HL-60/S4 treated with phorbol 12-myristate 13-acetate at 8.2 ng/mL for 4 days and 3 days (cell line): ENCODE data around the gene ZNF778.

Experiments
- in situ Hi-C: fragments of 300-500 bp; cut with MboI; formaldehyde crosslinking; loops from 2 replicates; pipeline ENCODE4 v1.15.0; 2022; ENCODE audit warnings: low sequenced_read_pairs

The ZNF778 gene

DNA sequence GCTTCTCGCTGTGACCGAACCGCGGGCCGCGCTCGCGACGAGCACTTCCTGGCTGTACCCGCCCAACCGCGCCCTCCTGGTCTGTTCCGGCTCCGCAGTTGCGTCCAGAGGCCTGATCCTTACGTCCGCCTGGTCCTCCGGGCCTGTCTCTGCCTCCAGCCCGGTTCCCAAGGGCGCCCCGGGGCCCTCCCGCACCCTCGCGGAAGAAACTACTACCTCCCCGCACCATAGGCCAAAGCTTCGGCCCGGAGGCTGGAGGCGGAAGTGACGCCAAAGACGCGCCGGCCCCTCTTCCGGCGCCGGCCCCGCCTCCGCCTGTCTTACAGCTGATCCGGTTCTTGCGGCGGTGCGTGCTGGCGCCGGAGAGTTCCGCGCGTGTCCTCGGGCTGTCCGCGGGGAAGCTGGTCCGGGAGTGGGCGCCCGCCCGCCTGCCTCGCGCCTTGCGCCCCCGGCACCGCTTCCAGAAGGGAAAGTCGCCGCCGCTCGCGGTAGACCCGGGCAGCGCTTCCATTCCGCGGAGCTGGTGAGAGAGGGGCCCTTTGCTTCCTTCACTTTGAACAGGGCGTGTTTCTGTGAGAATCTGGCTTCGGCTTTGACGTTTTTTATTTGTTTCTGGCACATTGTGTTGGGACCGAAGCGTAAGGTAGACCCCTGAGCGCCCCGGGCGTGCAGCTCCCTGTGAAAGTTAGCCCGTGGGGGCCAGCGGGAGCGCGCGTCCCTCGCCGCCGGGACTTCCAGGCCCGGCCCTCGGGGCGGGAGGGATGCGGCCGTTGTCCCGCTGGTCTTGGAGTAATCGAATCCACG is at the start of gene ZNF778:
ZNF778 (plus strand) TSS at position 316 of the 804 bp plus-strand sequence. CDS start 3,425 bp downstream, outside the sequence.
- in situ Hi-C loops: no loop called here

DNA sequence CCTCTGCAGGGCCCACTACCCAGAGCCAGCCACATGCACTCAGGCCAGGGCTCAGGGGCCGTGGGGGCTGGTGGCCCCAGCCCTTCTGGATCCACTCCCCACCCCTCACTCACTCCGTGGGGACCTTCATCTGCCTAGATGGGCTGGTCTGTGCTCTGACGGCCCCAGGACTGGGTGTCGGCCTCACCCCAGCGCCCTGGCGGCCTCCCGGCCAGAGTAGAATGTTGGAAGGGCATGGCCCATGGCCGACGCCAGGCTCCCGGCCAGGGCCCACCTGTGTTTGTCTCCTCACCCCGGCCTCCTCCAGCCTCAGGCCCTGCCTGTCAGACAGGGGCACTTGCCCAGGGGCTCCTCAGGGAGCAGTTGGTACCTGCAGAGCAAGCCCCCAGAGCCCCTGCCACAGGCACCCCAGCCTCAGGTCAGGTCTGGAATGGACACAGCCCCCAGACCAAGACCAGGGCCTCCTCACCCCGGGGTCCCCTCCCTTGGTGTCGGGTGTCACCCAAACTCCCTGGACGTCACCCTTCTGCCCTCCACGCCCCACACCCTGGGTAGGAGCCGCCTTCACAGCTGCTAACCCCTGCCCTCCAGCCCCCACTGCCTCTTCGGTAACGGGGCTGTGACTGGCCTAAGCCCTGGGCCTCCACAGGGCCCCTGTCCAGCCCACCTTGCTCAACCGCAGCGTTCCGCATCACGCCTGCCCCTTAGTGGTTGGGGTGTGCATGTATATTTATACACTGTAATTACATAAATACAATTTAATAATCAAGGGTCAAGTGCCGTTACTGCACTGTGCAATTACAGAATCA is 48.9 kb upstream of the ZNF778 start:
- in situ Hi-C loops: no loop called here

DNA sequence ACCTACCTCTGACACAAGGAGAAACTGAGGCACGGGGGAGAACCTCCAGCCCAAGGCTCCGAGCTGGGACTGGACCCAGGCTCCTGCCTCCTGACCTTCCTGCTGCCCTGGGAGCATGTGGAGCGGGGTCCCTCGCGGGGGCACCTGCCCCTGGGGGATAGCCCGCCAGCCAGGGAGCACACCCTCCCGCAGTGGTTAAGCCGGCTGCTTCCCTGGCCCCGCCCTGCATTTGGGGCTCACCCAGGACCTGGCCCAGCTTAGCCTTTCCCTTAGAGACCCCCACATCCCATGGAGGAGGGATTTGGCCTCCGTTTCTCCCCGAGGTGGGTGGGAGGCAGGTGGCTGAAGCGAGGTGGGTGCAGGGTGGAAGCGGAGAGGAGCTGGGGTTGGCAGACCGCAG is 47.7 kb upstream of the ZNF778 start:
- in situ Hi-C loops: no loop called here

DNA sequence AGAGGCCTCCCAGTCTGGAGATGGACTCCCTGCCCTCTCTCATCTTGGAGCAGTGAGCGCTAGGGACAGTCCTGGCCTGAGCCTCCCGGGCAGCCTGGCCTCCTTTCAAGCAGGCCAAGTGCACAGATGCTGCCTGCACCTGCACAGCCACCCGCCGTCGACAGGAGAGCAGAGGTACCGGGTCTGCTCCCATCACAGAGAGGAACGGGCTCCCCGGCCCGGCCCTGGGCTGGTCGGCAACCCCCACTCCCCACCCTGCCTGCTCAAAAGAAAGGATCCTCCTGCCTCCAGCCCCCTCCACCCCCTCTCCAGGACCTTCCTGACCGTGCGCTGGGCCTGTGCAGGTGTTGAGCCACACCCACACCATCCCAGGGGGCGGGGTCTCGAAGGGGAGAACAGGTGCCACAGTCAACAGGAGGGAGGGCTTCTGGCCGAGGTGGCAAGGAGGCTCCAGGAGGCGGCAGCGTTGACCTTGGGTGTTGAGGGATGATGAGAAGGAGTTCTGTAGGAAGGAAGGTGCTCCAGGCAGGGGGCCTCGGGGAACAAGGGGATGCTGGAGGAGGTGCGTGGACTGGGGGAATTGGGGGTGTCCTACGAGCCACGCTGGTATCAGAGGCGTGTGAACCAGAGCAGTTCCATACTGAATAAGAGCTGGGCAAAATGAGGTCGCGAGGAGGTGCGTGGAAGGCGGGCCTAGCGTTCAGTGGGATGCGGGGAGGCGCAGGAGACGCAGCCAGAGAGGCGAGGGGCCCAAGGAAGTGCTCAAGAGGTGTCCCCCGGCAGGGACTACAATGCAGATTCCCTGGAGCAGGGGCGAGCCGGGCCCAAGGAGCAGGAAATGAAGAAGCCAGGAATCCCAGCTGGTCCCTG is 46.9 kb upstream of the ZNF778 start:
- in situ Hi-C loops: no loop called here

DNA sequence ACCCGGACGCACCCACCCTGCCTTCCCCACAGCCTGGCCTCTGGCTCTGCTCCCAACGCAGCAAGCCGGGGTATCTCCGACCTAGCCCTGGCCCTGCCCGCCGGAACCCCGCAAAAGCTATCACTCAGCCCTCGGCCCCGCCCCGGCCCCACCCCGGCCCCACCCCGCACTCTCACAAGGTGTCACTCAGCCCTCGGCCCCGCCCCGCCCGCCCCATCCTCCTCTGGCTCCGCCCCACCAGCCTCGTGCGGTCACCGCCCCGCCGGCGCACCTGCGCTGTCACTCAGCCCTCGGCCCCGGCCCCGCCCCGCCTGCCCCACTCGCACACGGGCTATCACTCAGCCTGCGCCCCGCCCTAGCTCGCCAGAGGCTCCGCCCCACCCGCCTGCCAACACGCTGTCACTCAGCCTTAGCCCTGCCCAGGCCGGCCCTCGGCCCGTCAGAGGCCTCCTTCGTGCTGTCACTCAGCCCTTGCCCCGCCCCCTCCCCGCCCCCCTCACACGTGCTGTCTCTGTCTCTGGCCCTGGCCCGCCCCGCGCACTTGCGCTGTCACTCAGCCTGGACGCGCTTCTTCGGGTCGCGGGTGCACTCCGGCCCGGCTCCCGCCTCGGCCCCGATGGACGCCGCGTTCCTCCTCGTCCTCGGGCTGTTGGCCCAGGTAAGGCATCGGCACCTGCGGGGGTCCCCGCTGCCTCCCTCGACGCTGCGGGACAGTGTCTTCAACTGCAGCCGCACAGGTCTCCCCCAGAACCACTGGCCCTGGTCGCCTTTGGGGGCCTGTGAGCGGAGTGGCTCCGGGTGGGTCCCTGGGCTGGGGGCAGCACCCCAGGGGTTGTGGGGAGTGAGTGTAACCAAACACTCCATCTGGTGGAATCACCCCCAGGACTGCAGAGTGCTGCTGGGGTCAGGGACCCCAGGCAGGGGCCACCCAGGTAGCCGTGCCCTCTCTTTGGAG is 46.0 kb upstream of the ZNF778 start, which contains the start of gene CDH15:
CDH15 (plus strand) TSS at position 533 of the 955 bp plus-strand sequence; CDS start at position 617, 84 bp downstream.
- in situ Hi-C loops: no loop called here

DNA sequence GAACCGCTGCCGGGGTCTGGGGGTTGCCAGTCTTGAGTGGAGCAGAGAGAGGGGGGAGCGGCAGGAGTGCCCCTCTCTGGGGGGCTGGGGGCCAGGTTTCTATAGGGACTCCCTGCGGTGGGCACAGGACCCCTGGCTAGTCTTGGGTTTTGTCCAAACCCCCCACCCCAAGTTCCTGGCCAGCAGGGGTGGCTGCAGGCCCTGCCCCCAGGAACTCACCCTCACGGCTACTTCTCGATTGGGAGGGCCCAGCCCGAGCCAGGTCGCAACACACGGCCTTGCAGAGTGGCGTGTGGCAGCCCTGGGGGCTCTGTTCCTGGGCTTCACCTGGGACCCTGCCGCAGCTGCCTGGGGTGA is 45.4 kb upstream of the ZNF778 start:
- in situ Hi-C loops: no loop called here

DNA sequence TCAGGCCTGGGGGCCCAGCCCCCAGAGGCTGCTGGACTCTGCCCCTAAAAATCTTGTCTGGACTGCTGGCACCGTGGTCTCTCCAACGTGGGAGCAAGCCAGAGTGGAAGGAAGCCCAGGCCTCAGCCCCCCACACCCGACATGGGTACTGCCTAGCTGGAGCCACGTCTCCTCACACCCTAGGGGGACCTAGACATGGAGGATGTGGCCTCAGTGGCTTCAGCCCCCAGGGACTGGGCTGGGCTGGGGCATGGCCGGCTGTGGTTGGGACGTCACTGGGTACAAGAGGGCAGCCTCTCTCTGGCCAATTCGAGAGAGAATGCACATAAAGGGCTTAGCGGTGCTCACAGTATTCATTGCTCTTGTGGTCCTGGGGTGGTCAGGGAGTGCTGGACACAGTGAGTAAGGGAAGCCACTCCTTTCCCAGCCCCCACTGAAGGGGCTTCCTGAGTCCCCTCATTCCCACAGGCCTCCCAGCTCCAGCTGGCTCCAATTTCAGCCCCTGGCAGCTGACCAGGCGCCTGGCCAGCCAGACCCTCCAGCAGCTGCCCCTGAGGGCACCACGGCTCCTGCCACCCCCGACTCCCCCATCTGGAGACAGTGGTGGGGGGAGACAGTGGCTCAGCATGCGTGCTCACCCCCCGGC is 44.9 kb upstream of the ZNF778 start:
- in situ Hi-C loops: no loop called here

DNA sequence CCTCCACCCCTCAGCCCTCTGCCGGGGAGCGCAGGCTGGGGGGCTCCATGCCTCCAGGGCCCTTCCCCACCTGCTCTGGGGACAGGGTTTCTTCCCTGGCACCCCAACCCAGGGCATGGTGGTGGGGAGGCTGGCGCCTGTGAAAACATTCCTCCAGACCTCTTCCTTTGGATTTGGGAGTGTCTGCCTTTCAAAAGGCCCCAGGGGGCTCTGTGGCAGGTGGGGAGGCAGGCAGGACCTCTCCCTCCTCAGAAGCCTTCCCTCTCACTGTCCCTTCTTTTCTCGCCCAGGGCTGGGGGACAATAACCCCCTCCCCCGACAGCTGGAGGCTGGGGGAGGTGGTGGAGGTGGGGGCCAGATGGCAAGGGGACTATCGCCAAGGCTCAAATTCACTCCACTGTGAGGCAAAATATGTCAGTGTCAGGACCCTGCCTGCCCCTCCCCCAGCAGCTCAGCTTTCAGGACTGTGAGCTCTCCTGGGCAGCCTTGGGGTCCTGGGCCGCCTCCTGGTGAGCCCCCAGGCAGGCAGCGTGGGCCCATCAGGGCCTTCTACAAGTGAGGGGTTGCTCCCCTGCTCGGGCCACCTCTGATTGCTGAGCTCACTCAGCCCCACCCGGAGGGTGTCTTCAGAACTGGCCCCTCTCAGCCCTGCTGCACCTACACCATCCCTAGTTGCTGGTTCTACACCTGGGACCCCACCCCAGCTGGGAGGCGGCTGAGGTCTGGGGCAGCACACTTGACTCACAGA is 44.2 kb upstream of the ZNF778 start:
- in situ Hi-C loops: no loop called here

DNA sequence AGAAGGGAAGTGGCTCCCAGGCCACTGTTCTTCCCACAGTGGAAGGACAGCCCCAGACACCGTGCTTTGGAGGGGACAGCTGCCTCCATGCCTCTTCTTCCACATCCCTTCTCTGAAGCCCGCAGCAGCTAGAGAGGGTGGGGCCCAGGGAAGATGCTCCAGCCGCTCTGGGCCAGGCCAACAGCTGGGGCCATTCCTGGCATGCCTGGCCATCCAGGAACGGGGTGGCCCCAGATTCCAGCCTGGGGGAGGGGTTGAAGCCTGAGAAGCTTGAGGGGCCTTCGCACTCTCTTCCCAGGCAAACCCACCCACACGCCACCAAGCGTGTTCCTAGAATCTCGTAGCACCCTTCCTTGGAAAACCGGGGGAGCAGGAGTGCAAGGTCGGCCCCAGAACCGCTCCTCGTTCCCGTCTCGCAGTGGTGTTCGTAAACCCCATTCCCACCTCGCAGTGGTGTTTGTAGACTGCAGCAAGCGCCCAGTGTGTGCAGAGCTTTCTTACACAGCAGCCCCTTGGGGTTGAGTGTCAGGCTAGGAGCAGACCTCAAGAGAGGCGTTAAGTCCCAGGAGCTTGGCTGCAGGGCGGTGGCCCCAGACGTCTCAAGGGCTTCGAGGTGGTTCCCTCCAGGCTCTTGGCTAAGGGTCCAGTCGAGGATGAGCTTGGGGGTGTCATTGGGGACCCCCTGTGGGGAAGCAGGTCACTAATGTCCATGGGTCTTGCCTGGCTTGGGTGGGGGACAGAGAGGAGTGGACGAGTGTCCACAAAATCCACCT is 43.3 kb upstream of the ZNF778 start:
- in situ Hi-C loops: no loop called here

DNA sequence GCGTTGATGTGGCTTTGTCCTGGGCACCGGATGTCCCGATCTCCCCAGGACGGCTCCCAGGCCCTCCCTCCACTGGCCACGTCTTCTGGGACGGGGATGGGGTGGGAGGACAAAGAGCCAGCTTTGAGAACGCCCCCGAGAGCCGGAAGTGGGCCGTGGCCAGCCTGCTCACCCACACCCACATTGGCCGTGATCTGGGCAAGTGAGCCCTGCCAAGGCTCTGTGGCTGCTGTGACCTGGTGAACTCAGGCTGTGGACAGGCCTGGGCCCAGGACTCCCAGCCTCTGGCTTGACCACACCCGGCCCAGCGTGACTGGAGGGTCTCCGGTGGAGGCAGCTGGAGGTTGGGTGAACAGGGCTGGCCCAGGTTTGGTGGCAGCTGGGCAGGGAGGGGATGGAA is 42.6 kb upstream of the ZNF778 start:
- in situ Hi-C loops: no loop called here

DNA sequence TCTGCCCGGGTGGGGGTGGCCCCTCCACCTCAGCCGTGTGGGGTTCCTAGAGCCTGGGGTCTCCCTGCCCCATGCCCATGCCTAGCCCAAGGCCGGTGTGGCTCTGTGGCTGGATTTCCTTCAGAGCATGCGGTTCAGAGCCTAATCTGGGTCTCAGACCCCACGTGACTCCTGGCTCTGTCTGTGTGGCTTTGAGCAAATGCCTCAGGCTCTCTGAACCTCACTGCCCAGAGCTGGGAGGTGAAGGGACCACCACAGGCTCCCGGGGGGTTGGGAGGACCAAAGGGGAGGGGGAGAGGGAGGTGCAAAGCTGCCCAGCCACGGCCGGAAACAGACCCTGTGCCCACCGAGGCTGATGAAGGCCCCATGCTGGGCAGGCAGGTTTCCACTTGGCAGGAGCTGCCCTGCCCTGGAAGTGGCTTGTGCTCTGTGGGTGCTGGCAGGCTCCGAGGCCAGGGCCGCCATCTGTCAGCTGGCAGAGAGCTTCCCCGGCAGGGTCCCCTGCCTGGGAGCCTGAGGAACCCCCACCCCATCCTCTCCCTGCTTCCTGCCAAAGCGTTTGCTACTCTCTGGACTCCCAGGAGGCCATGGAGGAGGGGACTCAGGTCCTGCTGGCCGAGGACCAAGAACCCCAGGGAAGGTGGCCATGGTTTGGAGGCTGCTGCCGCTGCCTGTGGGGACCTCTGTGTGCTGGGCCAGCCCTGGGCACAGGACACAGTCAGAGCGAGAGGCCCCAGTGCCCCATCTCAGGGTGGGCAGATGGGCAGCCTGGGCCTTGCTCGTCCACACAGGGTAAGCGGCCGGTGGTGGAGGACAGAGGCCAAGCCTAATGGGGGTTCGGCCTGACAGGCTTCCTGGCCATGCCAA is 42.0 kb upstream of the ZNF778 start:
- in situ Hi-C loops: no loop called here

DNA sequence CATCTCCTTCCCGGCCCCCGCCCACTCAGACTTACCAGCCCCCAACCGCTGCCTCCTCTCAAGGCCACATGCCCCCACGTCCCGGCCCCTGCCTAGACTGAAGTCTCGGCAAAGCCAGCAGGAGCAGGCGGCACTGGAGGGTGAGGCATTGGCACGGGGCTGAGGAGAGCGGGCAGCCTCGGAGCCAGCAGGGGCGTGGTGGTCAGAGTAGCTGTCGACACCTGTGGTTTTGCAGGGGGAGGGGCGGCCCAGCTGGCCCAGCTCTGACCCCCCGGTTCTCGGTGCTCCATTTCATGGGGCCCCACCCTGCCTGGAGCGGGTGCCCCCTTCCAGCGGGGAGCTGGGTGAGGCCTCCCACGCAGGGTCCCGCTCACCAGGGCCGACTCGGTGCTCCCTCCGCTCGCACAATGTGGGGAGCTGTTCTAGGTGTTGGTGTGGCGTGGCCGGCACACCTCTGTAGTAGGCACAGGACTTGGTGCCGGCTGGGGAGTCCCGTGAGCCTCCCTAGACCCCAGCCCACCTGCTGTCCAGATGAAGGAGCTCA is 41.3 kb upstream of the ZNF778 start:
- in situ Hi-C loops: no loop called here

DNA sequence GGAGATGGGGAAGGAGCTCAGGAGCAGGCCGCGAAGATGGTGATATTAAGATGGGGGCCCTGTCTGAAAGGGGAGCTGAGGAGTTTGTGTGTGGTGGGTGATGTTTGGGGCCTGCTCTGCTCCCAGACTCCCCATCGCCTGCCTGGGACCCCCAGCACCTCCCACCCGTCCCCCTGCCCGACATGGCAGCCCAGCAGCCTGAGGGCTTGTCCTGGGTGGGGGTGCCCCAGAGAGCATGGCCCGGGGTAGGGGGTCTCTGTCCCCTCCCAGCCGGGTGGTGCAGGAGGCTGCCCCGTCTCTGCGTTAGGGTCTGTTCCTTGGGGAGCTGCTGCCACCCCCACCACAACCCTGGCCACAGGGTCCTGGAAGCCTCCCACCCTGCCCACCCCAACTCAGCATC is 40.8 kb upstream of the ZNF778 start:
- in situ Hi-C loops: no loop called here

DNA sequence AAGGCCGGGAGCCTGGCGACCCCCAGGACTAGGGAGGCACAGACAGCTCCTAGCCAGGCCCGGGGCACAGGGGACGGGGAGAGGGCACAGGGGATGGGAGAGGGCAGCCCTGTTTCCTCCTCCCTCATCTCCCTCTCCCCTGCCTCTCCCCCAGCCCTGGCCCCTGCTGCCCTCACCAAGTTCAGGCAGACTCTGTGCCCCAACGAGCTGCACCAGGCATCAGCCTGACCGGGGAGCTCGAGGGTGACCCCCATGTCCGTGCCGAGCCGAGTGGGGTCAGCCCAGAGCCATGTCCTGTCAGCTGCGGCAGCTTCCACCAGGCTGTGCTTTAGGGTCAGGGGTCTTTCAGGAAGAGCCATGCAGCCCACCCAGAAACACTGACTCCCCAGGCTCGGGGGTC is 40.0 kb upstream of the ZNF778 start:
- in situ Hi-C loops: no loop called here

DNA sequence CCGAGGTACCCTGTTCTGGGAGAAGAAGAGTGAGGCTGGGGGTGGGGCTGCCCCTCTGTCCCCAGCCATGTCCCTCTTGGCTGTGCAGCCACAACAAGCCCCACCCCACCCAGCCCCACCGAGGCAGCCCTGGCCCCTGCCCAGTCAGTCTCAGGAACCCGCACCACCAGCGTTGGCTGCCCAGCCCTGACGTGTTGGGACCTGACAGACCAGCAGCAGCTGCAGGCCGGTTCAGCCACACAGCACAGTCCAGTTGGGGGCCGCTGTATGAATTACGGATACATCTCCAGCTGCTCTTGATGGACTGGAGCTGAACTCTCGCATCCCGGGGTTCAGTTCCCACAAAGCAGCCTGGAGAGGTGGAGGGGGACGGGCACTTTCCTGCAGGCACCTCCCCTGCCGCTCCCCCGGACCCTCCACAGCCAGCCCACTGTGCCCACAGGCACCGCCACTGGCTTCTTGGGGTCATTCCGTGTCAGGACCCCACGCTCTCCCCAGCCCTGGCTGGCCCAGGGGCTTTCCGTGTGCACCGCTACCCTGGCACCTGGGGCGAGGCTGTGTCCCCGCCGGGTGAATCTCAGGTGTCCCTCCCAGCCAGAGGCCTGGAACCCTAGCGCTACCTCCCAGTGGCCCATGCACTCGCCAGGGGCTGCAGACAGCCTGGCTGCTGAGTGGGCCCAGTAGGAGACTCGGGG is 38.9 kb upstream of the ZNF778 start:
- in situ Hi-C loops: no loop called here

DNA sequence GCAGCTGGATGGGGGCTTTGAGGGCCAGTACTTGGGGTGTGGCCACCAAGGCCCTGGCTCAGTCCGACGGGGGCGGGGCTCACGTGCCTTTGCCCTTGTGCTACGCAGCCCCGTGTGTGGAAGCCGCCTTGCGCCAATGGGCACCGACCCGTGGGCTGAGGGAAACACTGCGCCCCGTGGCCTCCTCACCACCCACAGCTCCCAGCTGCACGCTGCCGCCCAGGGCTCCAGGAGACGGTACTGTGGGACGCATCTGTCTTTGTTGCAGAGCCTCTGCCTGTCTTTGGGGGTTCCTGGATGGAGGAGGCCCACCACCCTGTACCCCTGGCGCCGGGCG is 38.4 kb upstream of the ZNF778 start:
- in situ Hi-C loops: no loop called here
